Upper lobe of left lung (tissue), 6 donors: ENCODE measurements around the gene TAAR2. TPM values are rescaled to one million over a fixed set of nuclear protein-coding genes. Genes with fewer than 3 reads are reported as not detected.
"Not testable (repeated sequence)": the region's sequence is repeated elsewhere in the genome, so short reads cannot be mapped to it uniquely, and the experiment has no call there.

Experiments
- ATAC-seq, 2 donors: fragments of 200-7000 bp; cut with Tn5 transposase; one replicate each; pipeline ENCODE4 v1.9.1; 2022; ENCODE audit warnings: mild to moderate bottlenecking in 2 of 2, moderate library complexity in 2 of 2; ENCODE audit not compliant: low FRiP score in 2 of 2
- DNase-seq, 2 donors: peaks; one replicate each; pipeline ENCODE4 v3.0.0-alpha.2; 2019 to 2020
- H3K27ac ChIP-seq, 4 donors: fragments of 200-600 bp; sonication (generic); one replicate each; pipeline ENCODE4 v1.5.1; 2016 to 2019
- H3K27me3 ChIP-seq, 4 donors: fragments of 200-600 bp; sonication (generic); one replicate each; pipeline ENCODE4 v1.5.1; 2017 to 2019
- H3K36me3 ChIP-seq, 4 donors: fragments of 200-600 bp; sonication (generic); one replicate each; pipeline ENCODE4 v1.5.1; 2016 to 2019
- H3K4me1 ChIP-seq, 4 donors: fragments of 200-600 bp; sonication (generic); one replicate each; pipeline ENCODE4 v1.5.1; 2018 to 2019
- H3K4me3 ChIP-seq, 4 donors: fragments of 200-600 bp; sonication (generic); one replicate each; pipeline ENCODE4 v1.5.1; 2017 to 2019; ENCODE audit warnings: mild to moderate bottlenecking in 2 of 4, moderate library complexity in 1 of 4
- H3K9me3 ChIP-seq, 4 donors: fragments of 200-600 bp; sonication (generic); one replicate each; pipeline ENCODE4 v1.5.1; 2018 to 2019
- CTCF ChIP-seq, 6 experiments: fragments of 450-650 bp in 4 of 6; fragments of 200-600 bp in 2 of 6; sonication (generic) in 2 of 6; IDR thresholded peaks; one replicate each; pipeline ENCODE4 v1.5.1; 2016 to 2019; ENCODE audit warnings: antibody characterized with exemption in 6 of 6
- EP300 ChIP-seq, 4 donors: sonication (generic); formaldehyde crosslinking; IDR thresholded peaks; one replicate each; pipeline ENCODE4 v1.5.1; 2017; ENCODE audit warnings: antibody characterized with exemption in 4 of 4, control low read depth in 2 of 4
- POLR2A ChIP-seq, 4 donors: fragments of 450-650 bp; IDR thresholded peaks; one replicate each; pipeline ENCODE4 v1.5.1; 2016 to 2017; ENCODE audit warnings: antibody characterized with exemption in 4 of 4, mild to moderate bottlenecking in 2 of 4
- POLR2AphosphoS5 ChIP-seq, 2 donors: sonication (generic); formaldehyde crosslinking; IDR thresholded peaks; one replicate each; pipeline ENCODE4 v1.5.1; 2017; ENCODE audit warnings: antibody characterized with exemption in 2 of 2
- WGBS, 2 donors: methylation state at CpG; one replicate each; pipeline ENCODE4 v1.1.5; 2017 to 2018; 5-methylcytosine and 5-hydroxymethylcytosine counted together
- total RNA-seq, 6 donors: library from RNA; depleted of rRNA in 4 of 6; stranded (reverse); fragments of >200 nt in 4 of 6; gene quantifications; one replicate each; pipeline versions ENCODE4 v1.1.0 to v1.2.1, GENCODE V29; 2016 to 2021
- donor health status: DM: no; HTN: no; CAD: no; lungs with moderate emphysema.
- donor health status: DM: no; HTN: yes; CAD: no; lungs with severe emphysema.

TAAR2 gene
- total RNA-seq, 6 donors from 2014 or later, result not detected

- DNase-seq (no peak), ATAC-seq (no peak)
- Histone ChIP-seq H3K9me3 (no peaks in the 10 kb centered on the region), H3K36me3 (no peaks in the 10 kb centered on the region), H3K27ac (no peak overlapping the region), H3K4me1 (no peaks in the 10 kb centered on the region), H3K27me3 (no peaks in the 10 kb centered on the region), H3K4me3 (no peak overlapping the region)
- 46 to 62% methylated on average over 3 to 4 of the region's 4 CpGs for WGBS, 2 donors
- TF ChIP-seq POLR2A (IDR thresholded peaks at IDR 0.05) (no peak), EP300 (IDR thresholded peaks at IDR 0.05) (no peak), CTCF (IDR thresholded peaks at IDR 0.05) (no peak)
Observed at GRCh38 chr6:132612449-132613108, 11.5 kb downstream of the TAAR2 start.

GRCh38 chr6:132611616-132612015 lies 12.5 kb downstream of the TAAR2 start:
- no peak overlapping the region for H3K4me3 ChIP-seq
- WGBS, 2 donors, result 89 to 96% methylated on average over 2 of the region's 2 CpGs
- TF ChIP-seq POLR2AphosphoS5 (IDR thresholded peaks at IDR 0.05), result no peak
- no peak for TF ChIP-seq CTCF (IDR thresholded peaks at IDR 0.05)
- no peak for TF ChIP-seq POLR2A (IDR thresholded peaks at IDR 0.05)
- no peak for TF ChIP-seq EP300 (IDR thresholded peaks at IDR 0.05)
- H3K9me3 ChIP-seq, result no peaks in the 10 kb centered on the region
- H3K27me3 ChIP-seq, result no peaks in the 10 kb centered on the region
- H3K4me1 ChIP-seq, result no peaks in the 10 kb centered on the region
- H3K36me3 ChIP-seq, result no peaks in the 10 kb centered on the region
- no peak for DNase-seq
- no peak overlapping the region for H3K27ac ChIP-seq
- no peak for ATAC-seq

DNA sequence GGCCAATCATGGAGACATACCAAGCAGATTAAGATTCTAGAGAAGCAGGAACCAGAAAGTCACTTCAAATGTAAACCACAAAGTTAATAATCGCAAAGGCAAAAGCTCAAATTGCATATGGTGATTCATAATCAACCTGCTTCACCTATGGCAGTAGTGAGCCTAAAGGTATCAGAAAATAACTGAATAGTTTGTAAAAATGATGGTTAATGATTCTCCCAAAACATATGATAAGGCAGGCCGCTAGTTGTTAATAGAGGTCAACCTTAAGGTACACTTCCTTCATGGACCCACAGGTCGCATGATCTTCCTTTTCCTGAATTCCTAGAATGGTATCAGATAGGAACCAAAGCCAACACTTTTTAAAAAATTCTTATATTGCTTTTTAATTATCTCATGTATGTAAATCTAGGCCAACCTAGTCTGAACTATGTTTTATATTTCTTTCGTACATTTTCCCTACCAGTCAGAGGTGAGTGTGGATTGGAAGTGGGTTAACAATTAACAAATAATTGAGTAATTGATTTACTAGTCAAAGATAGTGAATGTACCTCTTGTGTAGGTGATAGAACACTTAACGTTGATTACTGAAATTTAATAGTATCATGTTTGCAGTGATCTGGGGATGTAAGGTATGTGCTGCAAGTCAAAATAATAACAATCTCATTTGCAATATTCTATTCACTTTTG lies 16.4 kb downstream of the TAAR2 start:
- Histone ChIP-seq H3K27ac (no peak overlapping the region), H3K27me3 (no peaks in the 10 kb centered on the region), H3K9me3 (no peaks in the 10 kb centered on the region), H3K4me1 (no peaks in the 10 kb centered on the region), H3K4me3 (no peak overlapping the region), H3K36me3 (no peaks in the 10 kb centered on the region)
- no peak for DNase-seq
- ATAC-seq, result no peak
- WGBS, 2 donors, result 82% methylated on average over 5 of the region's 5 CpGs
- TF ChIP-seq CTCF (IDR thresholded peaks at IDR 0.05), result no peak
- no peak for TF ChIP-seq EP300 (IDR thresholded peaks at IDR 0.05)
- TF ChIP-seq POLR2AphosphoS5 (IDR thresholded peaks at IDR 0.05), result no peak
- TF ChIP-seq POLR2A (IDR thresholded peaks at IDR 0.05), result no peak

GRCh38 chr6:132604635-132605152 lies 19.4 kb downstream of the TAAR2 start:
- no peaks in the 10 kb centered on the region for H3K4me1 ChIP-seq
- 77 to 82% methylated on average over 8 of the region's 8 CpGs for WGBS, 2 donors
- H3K27ac ChIP-seq, result no peak overlapping the region
- no peaks in the 10 kb centered on the region for H3K27me3 ChIP-seq
- ATAC-seq (no peak), DNase-seq (no peak)
- H3K36me3 ChIP-seq, result no peaks in the 10 kb centered on the region
- no peak for TF ChIP-seq POLR2AphosphoS5 (IDR thresholded peaks at IDR 0.05)
- TF ChIP-seq POLR2A (IDR thresholded peaks at IDR 0.05), result no peak
- TF ChIP-seq CTCF (IDR thresholded peaks at IDR 0.05), result no peak
- TF ChIP-seq EP300 (IDR thresholded peaks at IDR 0.05), result no peak
- H3K9me3 ChIP-seq, result no peaks in the 10 kb centered on the region
- H3K4me3 ChIP-seq, result no peak overlapping the region

DNA sequence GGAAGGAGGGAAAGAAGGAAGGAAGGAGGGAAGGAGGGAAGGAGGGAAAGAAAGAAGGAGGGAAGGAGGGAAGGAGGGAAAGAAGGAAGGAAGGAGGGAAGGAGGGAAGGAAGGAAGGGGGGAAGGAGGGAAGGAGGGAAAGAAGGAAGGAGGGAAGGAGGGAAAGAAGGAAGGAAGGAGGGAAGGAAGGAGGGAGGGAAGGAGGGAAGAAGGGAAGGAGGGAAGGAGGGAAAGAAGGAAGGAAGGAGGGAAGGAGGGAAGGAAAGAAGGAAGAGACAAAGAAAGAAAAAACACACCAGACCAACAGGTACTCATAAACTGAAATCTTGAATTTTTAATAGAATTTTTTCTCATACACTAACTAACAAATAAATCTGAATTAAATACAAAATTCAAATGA lies 23.2 kb downstream of the TAAR2 start:
- not testable (repeated sequence) for H3K4me1 ChIP-seq, H3K36me3 ChIP-seq, H3K4me3 ChIP-seq, H3K9me3 ChIP-seq, DNase-seq, H3K27ac ChIP-seq, H3K27me3 ChIP-seq, ATAC-seq
